PC-9 (cell line): ENCODE measurements around the gene NELL1. TPM values are rescaled to one million over a fixed set of nuclear protein-coding genes. Genes with fewer than 3 reads are reported as not detected.

Experiments used
- BruUV-seq: library from RNA; stranded (reverse); fragments of 400-500 nt; replicated peaks from 2 replicates; lab custom pipeline; 2021; lab: Mats Ljungman, UMichigan
- CTCF ChIA-PET: fragments of 300-600 bp; sonication (Branson Sonifier 250); formaldehyde crosslinking; loops from one replicate; lab custom pipeline; 2022; ENCODE audit warnings: antibody characterized with exemption; lab: Charles Lee
- POLR2A ChIA-PET: fragments of 300-600 bp; sonication (Branson Sonifier 250); formaldehyde crosslinking; loops from one replicate; lab custom pipeline; 2022; ENCODE audit warnings: antibody characterized with exemption; ENCODE audit not compliant: unreplicated experiment; lab: Charles Lee
- DNase-seq, 2 experiments: peaks; one replicate each; pipeline versions ENCODE4 v3.0.0 to v3.0.0-alpha.2; 2015 to 2022; ENCODE audit warnings: mixed read lengths in 1 of 2
- H2AFZ ChIP-seq: fragments of 200-600 bp; sonication (generic); 2 replicates; pipeline ENCODE4 v1.8.1; 2017; ENCODE audit warnings: antibody characterized with exemption
- H3F3A ChIP-seq: fragments of 200-600 bp; sonication (generic); 2 replicates; pipeline ENCODE4 v1.8.1; 2017; ENCODE audit warnings: antibody characterized with exemption, mild to moderate bottlenecking, low read depth; ENCODE audit not compliant: insufficient read depth
- H3K27ac ChIP-seq: fragments of 200-600 bp; sonication (generic); 2 replicates; pipeline ENCODE4 v1.6.1; 2016; ENCODE audit warnings: mixed run types
- H3K27me3 ChIP-seq: fragments of 200-600 bp; sonication (generic); 2 replicates; pipeline ENCODE4 v1.6.1; 2016; ENCODE audit warnings: low read depth, mixed run types; ENCODE audit not compliant: insufficient read depth
- H3K36me3 ChIP-seq: fragments of 200-600 bp; sonication (generic); 2 replicates; pipeline ENCODE4 v1.6.1; 2016; ENCODE audit warnings: low read depth, mixed run types
- H3K4me1 ChIP-seq: fragments of 200-600 bp; sonication (generic); replicated peaks from 2 replicates; pipeline ENCODE4 v1.6.1; 2016; ENCODE audit warnings: mixed run types; ENCODE audit not compliant: insufficient read depth
- H3K4me2 ChIP-seq: fragments of 200-600 bp; sonication (generic); 2 replicates; pipeline ENCODE4 v1.6.1; 2017; ENCODE audit warnings: mixed run types
- H3K4me3 ChIP-seq: fragments of 200-600 bp; sonication (generic); 2 replicates; pipeline ENCODE4 v1.6.1; 2016; ENCODE audit warnings: mixed run types
- H3K79me2 ChIP-seq: fragments of 200-600 bp; sonication (generic); 2 replicates; pipeline ENCODE4 v1.6.1; 2017; ENCODE audit warnings: low read depth, mixed run types
- H3K9me2 ChIP-seq: fragments of 200-600 bp; sonication (generic); 2 replicates; pipeline ENCODE4 v1.8.1; 2017; ENCODE audit warnings: mild to moderate bottlenecking; ENCODE audit not compliant: insufficient read depth
- H3K9me3 ChIP-seq: fragments of 200-600 bp; sonication (generic); 2 replicates; pipeline ENCODE4 v1.8.1; 2016; ENCODE audit warnings: low read depth; ENCODE audit not compliant: insufficient read depth
- H4K20me1 ChIP-seq: fragments of 200-600 bp; sonication (generic); 2 replicates; pipeline ENCODE4 v1.8.1; 2017; ENCODE audit not compliant: insufficient read depth
- CTCF ChIP-seq: fragments of 200-600 bp; sonication (generic); conservative IDR thresholded peaks from 2 replicates; pipeline ENCODE4 v1.6.1; 2017; ENCODE audit warnings: mixed run types, antibody characterized with exemption, mild to moderate bottlenecking, moderate library complexity
- EZH2 ChIP-seq: fragments of 200-600 bp; sonication (generic); IDR thresholded peaks from 2 replicates; pipeline ENCODE4 v1.8.0; 2017; ENCODE audit warnings: antibody characterized with exemption, low read depth
- intact Hi-C: fragments of 100-400 bp; cut with micrococcal nuclease; formaldehyde crosslinking; loops from one replicate; pipeline ENCODE4 v1.10.0; 2022; ENCODE audit not compliant: unreplicated experiment
- total RNA-seq: library from RNA; stranded (reverse); gene quantifications from 2 replicates; pipeline ENCODE4 v1.2.3, GENCODE V29; 2021

The NELL1 gene
- total RNA-seq, 1 experiment from 2014 or later, result not detected

GRCh38 chr11:21353425-21353824, 684.0 kb downstream of the NELL1 start:
- ChIA-PET POLR2A (no interaction called here), CTCF (no interaction called here)
- H3K9me3 ChIP-seq, result no peaks in the 10 kb centered on the region
- DNase-seq, result no peak
- H3K36me3 ChIP-seq, result no peaks in the 10 kb centered on the region
- no peak overlapping the region for H3K4me3 ChIP-seq
- H3K27ac ChIP-seq, result no peak overlapping the region
- no peaks in the 10 kb centered on the region for H3K4me1 ChIP-seq
- no peaks in the 10 kb centered on the region for H4K20me1 ChIP-seq
- no peaks in the 10 kb centered on the region for H3K9me2 ChIP-seq
- intact Hi-C loops, result no loop called here
- no peaks in the 10 kb centered on the region for H3F3A ChIP-seq
- H2AFZ ChIP-seq, result no peak overlapping the region
- no peaks in the 10 kb centered on the region for H3K79me2 ChIP-seq
- BruUV-seq, result no TSS peak
- no peak overlapping the region for H3K4me2 ChIP-seq
- H3K27me3 ChIP-seq, result no peaks in the 10 kb centered on the region
- TF ChIP-seq EZH2, result no peak
- no peak for TF ChIP-seq CTCF

- POLR2A ChIA-PET, result no interaction called here
These were observed 695.7 kb downstream of the NELL1 start for GRCh38 chr11:21364866-21365624.

GRCh38 chr11:21369947-21370346, 700.6 kb downstream of the NELL1 start:
- H3K9me2 ChIP-seq, result no peaks in the 10 kb centered on the region
- DNase-seq, result no peak
- TF ChIP-seq EZH2 (no peak), CTCF (no peak)
- no peaks in the 10 kb centered on the region for H3K36me3 ChIP-seq
- no peaks in the 10 kb centered on the region for H3K4me1 ChIP-seq
- H3F3A ChIP-seq, result no peaks in the 10 kb centered on the region
- no peak overlapping the region for H2AFZ ChIP-seq
- POLR2A ChIA-PET, result no interaction called here
- no peak overlapping the region for H3K4me3 ChIP-seq
- H3K27me3 ChIP-seq, result 0 out of 2 replicates have a peak, but pooled peaks cover 4% of the 10 kb centered on the region
- H3K4me2 ChIP-seq, result no peak overlapping the region
- H3K27ac ChIP-seq, result no peak overlapping the region
- intact Hi-C loops, result no loop called here
- no peaks in the 10 kb centered on the region for H3K79me2 ChIP-seq
- no TSS peak for BruUV-seq
- H4K20me1 ChIP-seq, result no peaks in the 10 kb centered on the region
- H3K9me3 ChIP-seq, result no peaks in the 10 kb centered on the region
- CTCF ChIA-PET, result no interaction called here

More at GRCh38 chr11:21364866-21365624, 695.7 kb downstream of the NELL1 start:
- Histone ChIP-seq H3K36me3 (no peaks in the 10 kb centered on the region), H2AFZ (no peak overlapping the region), H3K27ac (no peak overlapping the region), H3K9me3 (no peaks in the 10 kb centered on the region), H3K4me2 (no peak overlapping the region), H4K20me1 (no peaks in the 10 kb centered on the region), H3K79me2 (no peaks in the 10 kb centered on the region), H3F3A (no peaks in the 10 kb centered on the region), H3K4me3 (no peak overlapping the region), H3K4me1 (no peaks in the 10 kb centered on the region), H3K27me3 (0 out of 2 replicates have a peak, but pooled peaks cover 5% of the 10 kb centered on the region), H3K9me2 (no peaks in the 10 kb centered on the region)
- TF ChIP-seq EZH2, result no peak
- TF ChIP-seq CTCF, result no peak
- intact Hi-C loops, result no loop called here
- DNase-seq, result no peak
- CTCF ChIA-PET, result no interaction called here
- BruUV-seq, result no TSS peak
